ENCODE results near the gene TUBB2A.
"Not testable (repeated sequence)": the region's sequence is repeated elsewhere in the genome, so short reads cannot be mapped to it uniquely, and the experiment has no call there.

The TUBB2A gene

DNA sequence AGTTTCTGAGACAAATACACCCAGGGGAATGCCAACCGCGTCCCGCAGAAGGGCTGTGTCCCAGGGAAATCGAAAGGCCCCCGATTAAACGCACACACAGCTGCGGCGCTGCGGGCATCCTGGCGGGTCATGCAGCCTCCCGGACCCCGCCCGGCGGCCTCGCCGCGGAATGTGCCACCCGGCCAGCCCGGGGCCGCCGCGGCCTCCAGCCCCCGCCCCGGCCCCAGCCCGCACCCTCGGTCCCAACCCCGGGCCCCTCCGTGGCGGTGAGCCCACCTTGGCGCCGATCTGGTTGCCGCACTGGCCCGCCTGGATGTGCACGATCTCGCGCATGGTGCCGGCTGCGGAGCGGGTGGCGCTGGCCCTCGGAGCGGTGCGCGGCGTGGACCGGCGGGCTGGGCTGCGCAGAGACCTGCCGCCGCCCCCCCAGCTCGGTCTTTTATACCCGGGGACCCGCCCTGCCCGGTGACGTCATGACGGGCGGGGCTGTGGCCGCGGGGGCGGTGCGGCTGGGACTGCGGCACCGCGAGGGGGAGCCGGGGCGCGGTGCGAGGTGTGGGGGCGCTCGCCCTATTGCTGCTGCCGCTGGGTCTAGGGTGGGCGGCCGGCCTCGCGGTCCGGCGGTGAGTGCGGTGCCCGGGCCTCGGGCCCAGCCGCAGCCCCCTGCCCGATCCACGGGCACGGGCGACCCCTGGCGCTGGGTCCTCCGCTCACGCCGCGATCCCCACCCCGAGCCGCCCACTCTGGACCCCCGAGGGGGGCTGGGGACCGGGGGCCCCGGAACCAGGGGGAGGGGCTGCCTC lies at the start of gene TUBB2A:
Gene TUBB2A (minus strand): TSS at position 414 of the 803 bp plus-strand sequence. CDS start 81 bp downstream, at position 333.
- DNase-seq (ENCODE audit: low spot score), result peak; percentile 70

DNA sequence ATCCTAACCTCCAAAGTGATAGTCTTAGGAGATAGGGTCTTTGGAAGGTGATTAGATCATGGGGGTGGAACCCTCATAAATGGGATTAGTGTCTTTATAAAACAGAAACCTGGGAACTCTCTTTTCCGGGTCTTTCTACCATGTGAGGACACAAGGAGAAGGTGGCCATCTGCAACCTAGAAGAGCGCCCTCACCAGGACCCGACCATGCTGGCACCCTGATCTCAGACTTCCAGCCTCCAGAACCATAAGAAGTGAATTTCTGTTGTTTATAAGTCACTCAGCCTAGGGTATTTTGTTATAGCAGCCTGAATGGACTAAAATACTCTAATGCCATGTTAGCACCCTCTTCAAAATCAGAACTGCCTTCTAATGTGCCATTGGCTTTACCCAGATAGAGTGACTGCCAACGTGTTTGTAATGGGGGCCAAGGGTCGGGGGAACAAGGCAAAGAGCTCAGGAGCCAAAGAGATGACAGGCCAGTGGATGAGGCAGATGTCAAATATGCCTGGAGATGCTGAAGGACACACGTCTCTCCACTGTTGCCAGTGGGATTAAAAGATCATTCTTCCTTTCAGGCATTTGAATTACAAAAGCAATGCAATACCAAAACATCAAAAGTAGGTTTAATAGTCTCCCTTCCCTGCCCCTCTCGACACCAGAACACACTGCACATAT lies 49.1 kb upstream of the TUBB2A start:
- DNase-seq (ENCODE audit: low spot score), result no peak

DNA sequence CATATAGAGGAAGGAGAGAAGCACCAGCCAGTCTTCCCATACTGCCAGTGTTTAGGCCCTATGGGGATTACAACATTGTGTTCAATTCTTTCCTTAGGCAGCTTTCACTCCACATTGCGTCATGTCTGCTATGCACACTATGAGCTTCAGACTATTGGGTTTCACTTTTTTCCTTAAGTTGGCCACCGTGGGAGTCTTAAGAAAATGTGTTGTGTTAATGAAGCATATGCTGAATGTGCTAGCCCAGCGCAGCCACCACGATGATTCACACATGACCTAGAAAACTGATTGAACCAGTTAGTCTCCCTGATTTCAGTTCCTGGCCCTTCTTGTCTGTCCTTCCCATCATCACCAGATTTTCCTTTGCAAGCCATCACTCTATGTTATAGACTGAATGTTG lies 48.6 kb upstream of the TUBB2A start:
- no peak for DNase-seq (ENCODE audit: low spot score)

- no peak for DNase-seq (ENCODE audit: low spot score)
These were observed 47.6 kb upstream of the TUBB2A start for GRCh38 chr6:3204921-3205320.

GRCh38 chr6:3202999-3203696 lies 45.8 kb upstream of the TUBB2A start:
- DNase-seq (ENCODE audit: low spot score), result no peak

- no peak for DNase-seq (ENCODE audit: low spot score)
These were observed 44.0 kb upstream of the TUBB2A start for GRCh38 chr6:3201388-3201787.

GRCh38 chr6:3200682-3201081 lies 43.3 kb upstream of the TUBB2A start:
- DNase-seq (ENCODE audit: low spot score), result no peak

GRCh38 chr6:3199382-3199781 lies 42.0 kb upstream of the TUBB2A start:
- DNase-seq (ENCODE audit: low spot score), result no peak

DNA sequence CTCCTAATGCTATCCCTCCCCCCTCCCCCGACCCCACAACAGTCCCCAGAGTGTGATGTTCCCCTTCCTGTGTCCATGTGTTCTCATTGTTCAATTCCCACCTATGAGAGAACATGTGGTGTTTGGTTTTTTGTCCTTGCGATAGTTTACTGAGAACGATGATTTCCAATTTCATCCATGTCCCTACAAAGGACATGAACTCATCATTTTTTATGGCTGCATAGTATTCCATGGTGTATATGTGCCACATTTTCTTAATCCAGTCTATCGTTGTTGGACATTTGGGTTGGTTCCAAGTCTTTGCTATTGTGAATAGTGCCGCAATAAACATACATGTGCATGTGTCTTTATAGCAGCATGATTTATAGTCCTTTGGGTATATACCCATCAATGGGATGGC lies 40.4 kb upstream of the TUBB2A start:
- not testable (repeated sequence) for DNase-seq (ENCODE audit: low spot score)

DNA sequence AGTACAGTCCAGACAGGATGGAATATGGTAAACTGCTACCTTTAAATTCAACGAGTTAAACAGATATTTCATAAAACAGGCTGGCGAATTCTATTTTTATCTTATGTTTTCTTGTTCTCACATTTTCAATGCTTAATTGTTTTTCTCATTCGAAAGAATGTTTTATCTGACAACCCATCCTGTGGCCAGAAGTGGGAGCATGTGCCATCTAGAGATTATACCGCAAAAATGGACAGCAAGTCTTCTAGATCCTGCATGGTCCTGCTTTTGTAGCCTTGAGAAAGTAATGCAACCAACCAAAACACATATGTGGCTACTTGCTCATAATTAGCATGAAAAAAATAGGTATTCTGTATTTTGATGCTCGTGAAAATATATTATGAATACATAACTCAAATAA lies 39.4 kb upstream of the TUBB2A start:
- no peak for DNase-seq (ENCODE audit: low spot score)

DNA sequence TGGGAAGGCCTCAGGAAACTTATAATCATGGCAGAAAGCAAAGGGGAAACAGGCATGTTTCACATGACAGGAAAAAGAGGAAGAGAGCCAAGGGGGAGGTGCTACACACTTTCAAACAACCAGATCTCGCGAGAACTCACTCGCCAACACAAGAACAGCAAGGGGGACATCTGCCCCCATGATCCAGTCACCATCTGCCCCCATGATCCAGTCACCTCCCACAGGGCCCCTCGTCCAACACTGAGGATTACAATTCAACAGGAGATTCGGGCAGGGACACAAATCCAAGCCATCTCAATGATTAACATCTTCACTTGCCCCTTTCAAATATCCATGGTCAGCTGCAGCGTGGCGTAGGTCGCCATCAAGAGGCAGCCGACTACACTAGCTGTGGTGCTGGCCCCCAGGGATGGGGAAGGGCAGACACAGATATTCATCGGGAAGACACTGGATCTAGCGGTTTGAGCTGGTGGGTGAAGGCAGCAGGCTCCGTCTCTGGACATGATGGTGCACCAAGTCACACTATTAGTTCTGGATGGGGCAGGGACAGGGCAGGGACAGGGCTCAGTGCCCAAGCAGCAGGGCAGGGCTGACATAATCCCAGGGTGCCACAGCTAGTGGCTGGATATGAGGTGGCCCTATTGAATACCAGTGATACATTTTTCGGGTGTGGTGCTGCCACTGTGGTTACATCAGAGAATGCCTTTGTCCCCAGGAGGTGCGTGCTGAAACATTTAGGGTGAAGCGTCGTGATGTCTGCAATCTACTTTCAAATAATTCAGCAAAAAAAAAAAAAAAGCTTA lies 38.6 kb upstream of the TUBB2A start:
- peak; percentile 56 for DNase-seq (ENCODE audit: low spot score)

DNA sequence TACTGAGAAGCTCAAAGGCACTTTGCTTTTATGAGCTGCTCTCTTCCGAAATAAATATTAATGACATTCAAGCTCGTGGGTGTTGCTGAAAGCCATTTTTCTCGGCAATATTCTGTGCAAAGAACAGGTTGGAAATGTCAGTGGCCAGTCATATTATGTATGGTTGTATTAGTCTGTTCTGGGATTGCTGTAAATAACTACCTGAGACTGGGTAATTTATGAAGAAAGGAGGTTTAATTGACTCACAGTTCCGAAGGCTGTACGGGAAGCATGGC lies 38.0 kb upstream of the TUBB2A start:
- no peak for DNase-seq (ENCODE audit: low spot score)

- peak; percentile 89 for DNase-seq (ENCODE audit: low spot score)
These were observed 37.4 kb upstream of the TUBB2A start for GRCh38 chr6:3194535-3195419.

- no peak for DNase-seq (ENCODE audit: low spot score)
These were observed 35.9 kb upstream of the TUBB2A start for GRCh38 chr6:3193102-3193849.

GRCh38 chr6:3190779-3191178 lies 33.4 kb upstream of the TUBB2A start:
- no peak for DNase-seq (ENCODE audit: low spot score)

GRCh38 chr6:3190056-3190455 lies 32.7 kb upstream of the TUBB2A start:
- no peak for DNase-seq (ENCODE audit: low spot score)

DNA sequence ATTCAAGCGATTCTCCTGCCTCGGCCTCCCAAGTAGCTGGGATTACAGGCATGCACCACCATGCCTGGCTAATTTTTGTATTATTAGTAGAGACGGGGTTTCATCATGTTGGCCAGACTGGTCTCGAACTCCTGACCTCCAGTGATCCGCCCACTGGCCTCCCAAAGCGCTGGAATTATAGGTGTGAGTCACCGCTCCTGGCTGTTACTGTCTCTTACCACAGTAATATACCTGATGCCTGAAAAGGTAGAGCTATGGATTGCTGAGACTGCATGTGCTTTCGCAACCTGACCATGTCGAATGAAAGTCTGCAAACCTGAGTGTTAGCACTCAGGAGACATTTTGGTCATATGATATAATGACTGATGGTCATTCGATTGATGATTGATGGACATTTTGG lies 31.8 kb upstream of the TUBB2A start:
- DNase-seq (ENCODE audit: low spot score), result not testable (repeated sequence)

GRCh38 chr6:3188262-3188661 lies 30.9 kb upstream of the TUBB2A start:
- no peak for DNase-seq (ENCODE audit: low spot score)

DNA sequence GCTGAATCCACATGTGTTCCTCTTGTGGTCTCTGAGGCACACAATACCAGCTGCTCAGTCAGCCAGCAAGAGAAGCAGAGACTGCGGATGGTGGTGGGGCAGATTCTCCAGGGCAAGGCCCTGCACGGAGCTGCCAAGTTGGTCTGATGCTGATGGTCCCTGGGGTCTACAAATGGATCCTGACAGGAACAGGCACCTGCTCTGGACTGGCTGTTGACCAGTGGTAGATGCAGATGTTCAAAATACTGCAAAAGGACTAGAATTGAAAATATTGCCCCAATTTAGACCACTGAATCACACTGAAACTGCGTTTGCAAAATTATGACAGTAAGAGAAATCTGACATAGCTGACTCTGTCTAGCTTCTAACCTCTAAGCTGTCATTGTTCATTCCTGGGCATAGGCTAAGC lies 29.6 kb upstream of the TUBB2A start:
- DNase-seq (ENCODE audit: low spot score), result no peak

DNA sequence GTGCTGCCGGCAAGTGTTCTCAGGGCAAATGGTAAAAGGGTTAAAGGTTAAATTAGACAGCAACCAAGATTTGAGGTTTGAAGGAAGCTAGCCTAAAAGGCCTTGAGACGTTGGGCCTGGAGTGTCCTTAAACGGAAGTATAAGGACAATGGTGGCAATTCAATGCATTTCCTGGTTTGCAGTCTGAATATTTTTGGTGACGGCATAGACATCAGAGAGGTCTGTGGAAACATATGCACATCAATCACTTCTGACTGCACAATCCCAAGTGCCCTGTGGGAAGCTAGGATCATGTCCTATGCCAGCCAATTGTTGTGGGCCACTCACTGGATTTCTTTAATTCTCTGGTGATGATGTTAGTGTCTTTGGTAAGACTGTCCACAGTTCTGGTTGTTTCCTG lies 25.7 kb upstream of the TUBB2A start:
- DNase-seq (ENCODE audit: low spot score), result no peak

DNA sequence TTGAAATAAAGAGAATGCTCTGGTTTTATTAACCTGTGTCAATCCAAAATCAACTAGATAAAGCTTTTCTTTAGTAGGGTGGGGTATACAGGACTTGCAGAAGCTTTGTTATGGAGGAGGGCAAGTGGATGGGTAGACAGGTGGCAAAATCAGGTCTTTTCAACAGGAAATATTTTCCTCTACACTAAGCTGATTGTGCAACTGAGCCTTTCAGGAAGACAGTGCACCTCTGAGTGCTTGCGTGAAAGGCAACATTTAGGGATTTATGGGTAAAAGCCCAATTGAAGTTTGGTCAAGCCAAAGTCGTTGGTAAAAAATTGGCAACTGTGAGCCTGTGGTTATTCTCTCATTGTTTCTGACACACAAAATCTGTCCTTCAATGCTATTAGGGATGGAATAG lies 23.8 kb upstream of the TUBB2A start:
- DNase-seq (ENCODE audit: low spot score), result no peak

Data from pons (tissue), 1 donor.